ENCODE results near the gene RTF2.

The RTF2 gene, protein sequence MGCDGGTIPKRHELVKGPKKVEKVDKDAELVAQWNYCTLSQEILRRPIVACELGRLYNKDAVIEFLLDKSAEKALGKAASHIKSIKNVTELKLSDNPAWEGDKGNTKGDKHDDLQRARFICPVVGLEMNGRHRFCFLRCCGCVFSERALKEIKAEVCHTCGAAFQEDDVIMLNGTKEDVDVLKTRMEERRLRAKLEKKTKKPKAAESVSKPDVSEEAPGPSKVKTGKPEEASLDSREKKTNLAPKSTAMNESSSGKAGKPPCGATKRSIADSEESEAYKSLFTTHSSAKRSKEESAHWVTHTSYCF

GRCh38 chr20:56468316-56469076 lies at the start of gene RTF2:
TSS of gene RTF2 (plus strand) at chr20:56468627. CDS start at chr20:56468698, 71 bp downstream.
- peak; percentile 83 for DNase-seq (ENCODE audit: low read depth)

- no peak for DNase-seq (ENCODE audit: low read depth)
Observed at GRCh38 chr20:56420028-56420427, 48.4 kb upstream of the RTF2 start.

DNA sequence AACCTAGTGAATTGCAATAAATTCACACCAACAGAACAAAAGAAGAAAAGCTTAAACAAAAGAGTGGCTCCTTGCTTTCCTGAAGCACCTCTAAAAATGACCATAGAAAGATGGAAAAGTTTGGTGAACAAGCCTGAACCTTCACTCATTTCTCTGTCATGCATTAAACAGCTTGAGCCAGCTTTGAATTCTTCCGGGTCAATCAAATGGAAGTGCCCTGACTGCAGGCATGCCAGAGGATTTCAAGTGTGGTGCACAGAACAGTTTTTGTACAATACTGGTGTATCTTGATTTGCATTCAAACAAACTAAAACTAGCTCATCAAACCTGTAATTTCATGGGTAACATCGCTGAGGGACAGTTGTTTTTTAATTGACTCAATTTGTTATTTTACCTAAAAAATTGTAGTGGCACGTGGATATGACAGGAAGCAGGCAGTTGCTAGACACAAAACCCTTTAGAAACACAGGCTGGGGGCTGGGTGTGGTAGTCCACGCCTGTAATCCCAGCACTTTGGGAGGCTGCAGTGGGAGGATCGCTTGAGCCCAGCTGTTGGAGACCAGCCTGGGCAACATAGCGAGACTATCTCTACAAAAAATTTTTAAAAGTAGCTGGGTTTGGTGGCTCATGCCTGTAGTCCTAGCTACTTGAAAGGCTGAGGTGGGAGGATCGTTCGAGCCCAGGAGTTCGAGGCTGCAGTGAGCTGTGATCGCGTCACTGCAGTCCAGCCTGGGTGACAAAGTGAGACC lies 47.3 kb upstream of the RTF2 start:
- no peak for DNase-seq (ENCODE audit: low read depth)

DNA sequence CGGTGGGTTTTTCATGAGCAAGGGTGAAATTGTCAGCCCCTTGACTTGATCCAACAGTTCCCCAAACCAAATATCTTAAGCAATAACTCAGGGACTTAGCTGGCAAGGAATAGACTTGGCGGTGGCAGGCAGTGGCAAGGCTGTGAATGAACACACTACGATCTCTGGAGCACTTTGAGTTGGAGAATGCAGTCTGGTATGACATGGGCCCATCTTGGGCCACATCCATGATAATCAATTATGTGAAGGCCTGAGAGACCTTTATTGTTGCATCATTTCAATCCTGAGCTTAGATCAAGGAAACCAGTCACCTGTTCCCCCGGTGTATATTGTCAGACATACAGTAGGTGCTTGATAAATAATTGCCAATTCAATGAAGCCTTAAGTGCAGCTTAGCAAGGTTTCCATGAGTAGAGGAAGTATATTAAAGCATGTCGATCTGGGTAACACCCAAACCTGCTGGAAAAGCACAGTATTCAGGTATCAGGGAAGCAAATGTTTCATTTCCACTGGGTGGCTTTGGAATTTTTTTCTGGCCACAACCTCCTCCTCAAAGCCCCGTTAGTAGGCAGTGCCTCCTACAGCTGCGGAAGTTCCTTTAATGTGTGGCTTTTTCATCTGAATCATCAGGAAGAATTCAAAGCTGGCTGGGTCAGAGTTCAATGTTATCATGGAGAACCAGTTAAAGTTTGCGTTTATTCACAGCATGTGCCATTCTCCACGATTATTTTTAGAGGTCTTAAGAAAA lies 46.2 kb upstream of the RTF2 start:
- no peak for DNase-seq (ENCODE audit: low read depth)

DNA sequence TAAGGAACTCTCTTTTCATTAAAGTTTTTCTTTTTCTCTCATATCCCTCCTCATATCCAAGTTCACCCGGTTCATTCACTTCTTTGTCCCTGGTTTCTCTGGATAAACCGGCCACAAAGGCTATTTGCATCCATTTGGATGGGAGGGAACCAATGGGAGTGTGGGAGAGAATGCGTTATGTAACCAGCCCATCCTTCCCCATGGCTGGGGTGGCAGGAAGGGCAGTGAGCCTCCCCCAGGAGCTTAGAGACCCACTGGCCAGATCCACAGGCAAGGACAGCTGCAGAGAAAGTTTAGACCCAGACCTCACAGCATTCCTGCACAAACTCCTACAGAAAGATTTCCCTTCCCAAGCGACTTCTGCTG lies 45.6 kb upstream of the RTF2 start:
- DNase-seq (ENCODE audit: low read depth), result no peak

GRCh38 chr20:56423211-56423610 lies 45.2 kb upstream of the RTF2 start:
- no peak for DNase-seq (ENCODE audit: low read depth)

- DNase-seq (ENCODE audit: low read depth), result no peak
Observed at GRCh38 chr20:56423886-56424285, 44.5 kb upstream of the RTF2 start.

DNA sequence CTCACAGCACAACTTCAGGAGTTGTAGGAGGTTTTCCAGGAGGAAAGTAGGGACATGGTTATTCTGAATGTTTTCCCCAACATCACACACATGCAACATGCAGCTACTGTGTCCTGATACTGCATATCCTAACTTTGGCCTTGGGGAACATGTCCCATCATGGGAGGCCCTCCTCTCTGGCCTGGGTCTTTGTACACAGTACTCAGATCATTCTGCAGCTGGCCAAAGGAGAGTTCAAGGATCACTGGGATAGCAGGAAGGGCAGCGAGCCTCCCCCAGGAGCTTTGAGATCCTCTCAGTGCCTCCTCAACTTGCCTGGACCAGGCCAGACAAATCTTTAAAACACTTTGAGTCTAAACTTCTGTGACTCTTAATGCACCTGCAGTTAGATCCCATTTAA lies 43.5 kb upstream of the RTF2 start:
- DNase-seq (ENCODE audit: low read depth), result no peak

GRCh38 chr20:56426026-56426425 lies 42.4 kb upstream of the RTF2 start:
- DNase-seq (ENCODE audit: low read depth), result no peak

GRCh38 chr20:56426926-56427325 lies 41.5 kb upstream of the RTF2 start:
- no peak for DNase-seq (ENCODE audit: low read depth)

- DNase-seq (ENCODE audit: low read depth), result no peak
Observed at GRCh38 chr20:56427797-56428196, 40.6 kb upstream of the RTF2 start.

GRCh38 chr20:56428410-56428809 lies 40.0 kb upstream of the RTF2 start:
- DNase-seq (ENCODE audit: low read depth), result no peak

DNA sequence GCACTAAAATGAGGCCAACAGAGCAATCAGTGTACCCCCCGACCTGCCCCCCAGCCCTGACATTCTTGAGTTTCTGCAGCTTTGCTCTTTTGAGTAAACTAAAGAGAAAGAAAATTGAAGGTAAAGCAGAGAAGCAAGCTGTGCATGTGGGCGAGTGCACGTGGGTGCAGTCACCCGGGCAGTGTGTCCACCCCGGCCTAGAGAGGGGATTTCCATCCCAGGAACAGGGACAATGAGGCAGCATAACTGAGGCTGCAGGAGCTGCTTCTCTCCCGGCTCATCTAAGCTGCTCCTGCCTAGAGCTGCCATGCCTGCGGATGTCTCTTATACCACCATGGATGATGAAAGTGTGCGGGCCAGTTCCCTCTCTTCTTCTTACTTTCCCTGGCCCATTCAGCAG lies 39.5 kb upstream of the RTF2 start:
- no peak for DNase-seq (ENCODE audit: low read depth)

DNA sequence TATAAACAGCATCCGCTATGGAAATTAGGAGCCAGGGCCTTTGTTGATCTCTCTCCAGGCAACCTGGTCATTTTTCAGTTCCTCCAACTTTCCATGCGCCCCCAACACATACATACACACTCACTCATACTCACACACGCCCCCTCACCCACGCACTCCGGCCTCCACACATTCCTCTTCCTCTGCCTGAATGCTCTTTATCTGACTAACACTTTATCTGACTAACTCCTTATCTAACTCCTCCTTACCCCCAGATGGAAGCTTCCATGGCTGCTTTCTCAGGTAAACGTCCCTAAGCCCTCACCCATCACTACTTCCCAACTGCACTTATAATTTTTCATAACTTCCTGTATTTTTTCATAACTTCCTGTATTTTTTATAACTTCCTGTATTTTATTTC lies 38.9 kb upstream of the RTF2 start:
- DNase-seq (ENCODE audit: low read depth), result no peak

DNA sequence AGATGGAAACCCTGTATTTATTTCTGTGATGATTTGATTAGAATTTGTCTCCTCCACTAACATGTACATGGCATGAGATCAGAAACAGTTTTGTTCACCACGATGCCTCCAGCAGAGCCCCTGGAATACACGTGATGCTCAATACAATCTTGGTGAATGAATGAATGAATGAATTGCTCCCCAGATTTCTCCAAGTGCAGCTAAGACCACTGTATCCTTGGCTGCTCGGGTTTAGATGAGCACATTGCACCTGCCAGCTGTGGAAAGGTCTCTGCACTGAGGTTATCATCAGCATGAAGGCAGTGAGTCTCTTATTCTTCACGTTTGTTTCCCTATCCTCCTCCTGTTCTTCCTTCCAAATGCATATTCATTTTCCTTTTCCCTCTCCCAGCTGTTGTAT lies 38.5 kb upstream of the RTF2 start:
- no peak for DNase-seq (ENCODE audit: low read depth)

- DNase-seq (ENCODE audit: low read depth), result no peak
Observed at GRCh38 chr20:56430461-56430860, 38.0 kb upstream of the RTF2 start.

DNA sequence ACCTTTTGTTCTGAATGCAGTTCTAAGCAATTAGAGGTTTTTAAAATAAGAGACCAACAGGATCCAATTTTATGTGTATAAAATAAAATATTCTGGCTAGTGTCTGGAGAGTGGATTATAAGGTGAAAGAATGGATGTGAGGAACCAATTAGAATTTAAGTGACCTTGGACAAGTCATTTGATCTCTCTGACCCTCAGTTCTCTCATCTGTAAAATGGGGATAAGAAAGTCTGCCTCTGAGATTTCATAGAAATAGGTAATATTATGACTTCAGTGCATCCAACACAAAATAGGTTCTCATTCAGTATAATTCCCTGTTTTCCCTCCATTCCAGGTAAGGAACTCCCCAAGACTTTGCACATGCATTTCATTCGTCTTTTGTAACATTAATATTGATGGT lies 37.5 kb upstream of the RTF2 start:
- no peak for DNase-seq (ENCODE audit: low read depth)

- no peak for DNase-seq (ENCODE audit: low read depth)
Observed at GRCh38 chr20:56431471-56431870, 37.0 kb upstream of the RTF2 start.

DNA sequence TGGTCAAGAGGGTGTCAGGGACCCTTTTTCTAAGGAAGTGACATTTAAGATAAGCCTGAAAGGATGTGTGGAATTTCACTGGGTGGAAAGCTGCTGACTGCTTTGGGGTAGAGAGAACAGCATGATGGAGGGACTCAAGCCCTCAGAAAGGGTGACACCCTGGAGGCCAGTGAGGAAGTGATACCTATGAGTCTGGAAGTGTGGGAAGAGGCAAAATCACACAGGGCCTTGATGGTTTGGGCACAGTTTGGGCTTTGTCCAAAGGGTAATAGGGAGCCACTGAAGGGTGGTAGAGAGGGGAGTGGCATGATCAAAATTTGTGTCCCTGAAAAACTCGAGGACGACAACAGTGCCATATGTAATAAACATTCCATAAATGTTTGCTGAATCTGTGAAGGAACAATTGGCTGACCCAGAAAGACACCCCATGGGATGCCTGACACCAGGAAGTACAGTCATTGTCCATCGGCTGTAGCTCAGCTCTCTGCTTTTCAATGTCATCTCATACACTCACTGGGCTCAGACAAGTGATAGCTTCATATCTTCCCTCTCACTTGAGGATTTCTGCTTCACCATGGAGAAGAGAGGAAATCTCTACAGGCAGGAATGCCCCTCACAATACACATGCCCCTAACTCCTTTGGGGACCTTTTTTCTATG lies 35.1 kb upstream of the RTF2 start:
- no peak for DNase-seq (ENCODE audit: low read depth)

- DNase-seq (ENCODE audit: low read depth), result no peak
Observed at GRCh38 chr20:56433880-56434255, 34.6 kb upstream of the RTF2 start.

- no peak for DNase-seq (ENCODE audit: low read depth)
Observed at GRCh38 chr20:56437196-56437960, 31.0 kb upstream of the RTF2 start.

All from non-pigmented ciliary epithelial cell (primary cell).